Activated naive CD4-positive, alpha-beta T cell treated with Interleukin-2 at 50 U/mL for 16 hours (primary cell): ENCODE results near the gene TBC1D3.
"Not testable (repeated sequence)": the region's sequence is repeated elsewhere in the genome, so short reads cannot be mapped to it uniquely, and the experiment has no call there.

Experiments used
- DNase-seq: peaks from one replicate; pipeline ENCODE4 v3.0.0-alpha.2; 2020

The TBC1D3 gene

DNA sequence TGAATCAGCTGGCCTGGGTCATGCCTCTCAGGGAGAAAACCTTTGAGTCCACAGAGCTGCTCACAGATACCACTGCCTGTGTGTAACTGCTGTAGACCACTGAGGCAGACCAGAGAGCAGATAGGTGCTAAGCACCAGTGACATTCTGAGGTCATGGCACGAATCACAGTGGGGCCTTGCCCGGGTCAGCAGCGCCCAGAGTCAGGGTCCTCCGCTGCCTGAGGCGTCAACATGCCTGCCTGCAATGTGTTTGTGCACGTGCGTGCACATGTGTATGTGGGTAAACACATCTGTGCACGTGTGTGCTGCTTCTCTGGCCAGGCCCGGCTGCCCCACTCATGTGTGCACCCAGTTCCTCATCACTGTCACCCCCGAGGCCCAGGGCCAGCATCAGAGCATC, at the start of gene TBC1D3:
TBC1D3 (minus strand) TSS at position 101 of the 400 bp plus-strand sequence. CDS start 1,526 bp downstream, outside the sequence.
- not testable (repeated sequence) for DNase-seq

DNA sequence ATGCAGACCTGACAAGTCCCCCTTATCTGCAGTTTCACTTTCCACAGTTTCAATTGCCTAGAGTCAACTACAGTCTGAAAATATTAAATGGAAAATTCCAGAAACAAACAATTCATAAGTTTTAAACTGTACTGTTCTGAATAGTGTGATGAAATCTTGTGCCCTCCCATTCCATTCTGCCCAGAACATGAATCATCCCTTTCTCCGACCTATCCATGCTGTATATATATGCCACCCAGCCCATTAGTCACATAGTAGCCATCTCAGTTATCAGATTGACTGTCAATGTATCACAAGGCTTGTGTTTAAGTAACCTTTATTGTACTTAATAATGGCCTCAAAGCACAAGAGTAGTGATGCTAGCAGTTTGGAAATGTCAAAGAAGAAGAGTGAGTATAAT, 40.4 kb upstream of the TBC1D3 start:
- not testable (repeated sequence) for DNase-seq

DNA sequence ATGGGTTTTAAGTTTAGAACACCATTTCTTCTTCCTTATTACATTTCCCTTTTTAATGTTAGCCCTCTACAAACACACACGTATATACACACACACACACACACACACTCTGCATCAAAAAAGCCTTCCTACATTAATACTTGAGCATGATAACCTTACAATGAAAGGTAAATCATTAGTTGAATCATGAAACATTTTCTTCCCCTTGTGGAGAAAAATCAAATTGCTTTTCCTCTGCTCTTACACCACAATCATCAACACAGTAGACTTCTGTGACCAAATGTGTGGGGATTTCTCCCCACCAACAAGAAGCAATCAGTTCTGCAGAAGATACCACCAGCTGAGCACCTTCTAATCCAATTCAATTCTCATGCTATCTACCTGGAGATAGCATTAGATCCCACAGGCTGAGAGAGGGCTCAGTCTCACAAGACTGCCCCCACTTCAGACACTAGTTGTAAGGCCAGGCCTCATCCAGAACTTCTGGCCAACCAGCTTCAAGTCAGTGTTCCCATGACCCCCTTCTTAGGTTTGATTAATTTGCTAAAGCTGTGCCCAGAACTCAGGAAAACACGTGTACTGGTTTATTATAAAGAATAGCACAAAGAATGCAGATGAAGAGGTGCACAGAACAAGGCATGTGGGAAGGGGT, 33.6 kb upstream of the TBC1D3 start:
- not testable (repeated sequence) for DNase-seq

DNA sequence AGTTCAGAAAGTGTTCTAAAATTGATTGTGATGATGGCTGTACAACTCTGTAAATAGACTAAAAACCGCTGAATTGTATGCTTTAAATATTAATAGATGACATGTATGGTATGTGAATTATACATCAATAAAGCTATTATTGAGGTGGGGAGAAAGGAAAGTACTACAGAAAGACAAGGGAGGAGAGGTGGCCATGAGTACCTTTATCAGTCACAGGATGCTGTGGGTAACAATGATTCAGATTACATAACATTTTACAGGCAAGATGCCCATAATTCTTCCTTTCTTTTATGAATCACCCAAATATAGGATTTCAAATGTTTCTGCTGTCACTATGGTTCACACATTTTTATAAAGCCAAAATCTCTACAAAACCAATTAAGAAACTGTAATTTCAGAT, 28.5 kb upstream of the TBC1D3 start:
- DNase-seq = not testable (repeated sequence)

DNA sequence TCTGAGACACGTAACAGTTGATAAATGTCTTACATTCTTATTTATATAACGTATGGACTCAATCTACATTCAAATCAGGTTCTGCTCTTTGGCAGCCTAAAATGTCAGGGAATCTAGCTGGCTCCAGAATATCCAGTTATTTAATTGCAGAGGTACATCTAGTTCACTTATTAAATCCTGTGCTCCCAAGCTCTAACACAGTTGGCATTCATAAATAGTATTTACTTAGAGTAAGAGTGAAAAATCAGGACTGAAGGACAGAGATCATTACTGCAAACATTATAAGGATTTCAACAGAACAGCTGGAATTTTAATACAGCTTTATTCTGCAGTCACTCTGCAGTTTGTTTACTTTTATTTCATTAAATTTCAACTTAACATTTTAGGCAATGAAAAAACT, 7.9 kb upstream of the TBC1D3 start:
- not testable (repeated sequence) for DNase-seq

DNA sequence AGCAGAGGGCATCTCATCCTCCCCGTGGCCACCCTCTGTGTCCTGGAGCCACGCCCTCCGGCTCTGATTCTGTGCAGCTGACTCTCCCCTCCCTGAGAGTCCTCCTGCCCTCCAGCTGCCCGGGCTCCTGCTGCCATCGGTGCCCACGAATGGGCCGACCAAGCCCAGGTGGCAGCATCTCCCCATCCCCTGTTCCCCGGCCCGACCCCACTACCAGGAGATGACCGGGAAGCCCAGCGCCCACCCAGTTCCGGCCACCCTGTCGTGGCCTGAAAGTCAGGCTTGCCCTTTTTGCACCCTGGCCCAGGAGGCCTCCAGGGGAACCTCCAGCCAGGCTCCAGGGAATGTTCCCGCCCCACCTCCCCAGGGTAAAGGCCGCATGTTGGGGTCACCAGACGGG, 57.5 kb downstream of the TBC1D3 start:
- DNase-seq = not testable (repeated sequence)
